Transverse colon (tissue), 3 donors: ENCODE measurements around the gene GABRP.

Experiments
- CTCF ChIP-seq, 5 experiments: fragments of 200-600 bp in 3 of 5; fragments of 450-650 bp in 2 of 5; sonication (generic) in 3 of 5; IDR thresholded peaks; 1 replicate in 2 of 5; 2 replicates in 3 of 5; pipeline ENCODE4 v1.5.1; 2016 to 2017; ENCODE audit warnings: antibody characterized with exemption in 5 of 5, inconsistent platforms in 3 of 5, mild to moderate bottlenecking in 2 of 5, moderate library complexity in 1 of 5
- EP300 ChIP-seq: sonication (generic); formaldehyde crosslinking; IDR thresholded peaks from one replicate; pipeline ENCODE4 v1.6.1; 2017; ENCODE audit warnings: antibody characterized with exemption, low read depth
- POLR2A ChIP-seq: fragments of 450-650 bp; IDR thresholded peaks from one replicate; pipeline ENCODE4 v1.6.1; 2016; ENCODE audit warnings: antibody characterized with exemption, mild to moderate bottlenecking, moderate library complexity

- TF ChIP-seq POLR2A (no peak), EP300 (no peak), CTCF (IDR thresholded peaks at IDR 0.05) (no peak)
Measured at GRCh38 chr5:170826117-170826516, 42.6 kb downstream of the GABRP start.
